ENCODE results near the gene VTCN1. TPM values are rescaled to one million over a fixed set of nuclear protein-coding genes. Genes with fewer than 3 reads are reported as not detected.

The VTCN1 gene
- total RNA-seq, 1 experiment from 2014 or later: not detected

DNA sequence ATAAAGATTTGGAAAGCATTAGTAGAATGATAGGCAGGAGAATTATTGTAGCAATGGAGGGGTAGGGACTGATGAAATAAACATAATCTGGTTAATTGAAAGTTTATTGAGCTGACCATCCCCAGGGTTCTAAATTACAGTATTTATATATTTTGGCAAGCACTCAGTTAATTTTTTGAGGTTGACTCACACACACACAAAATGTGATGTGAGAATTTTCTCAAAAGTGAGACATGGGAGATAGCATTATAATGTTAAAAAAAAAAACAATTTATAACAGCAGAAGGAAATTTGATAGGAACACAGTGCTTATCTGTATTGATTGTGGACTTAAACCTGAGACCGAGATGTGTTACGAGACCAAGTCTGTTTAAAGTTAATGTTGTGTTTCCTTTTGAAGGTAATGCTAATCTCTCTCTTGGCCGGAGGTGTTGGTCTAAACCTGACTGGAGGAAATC lies 113.7 kb downstream of the VTCN1 start:
- DNase-seq (ENCODE audit: low spot score): peak; percentile 31

DNA sequence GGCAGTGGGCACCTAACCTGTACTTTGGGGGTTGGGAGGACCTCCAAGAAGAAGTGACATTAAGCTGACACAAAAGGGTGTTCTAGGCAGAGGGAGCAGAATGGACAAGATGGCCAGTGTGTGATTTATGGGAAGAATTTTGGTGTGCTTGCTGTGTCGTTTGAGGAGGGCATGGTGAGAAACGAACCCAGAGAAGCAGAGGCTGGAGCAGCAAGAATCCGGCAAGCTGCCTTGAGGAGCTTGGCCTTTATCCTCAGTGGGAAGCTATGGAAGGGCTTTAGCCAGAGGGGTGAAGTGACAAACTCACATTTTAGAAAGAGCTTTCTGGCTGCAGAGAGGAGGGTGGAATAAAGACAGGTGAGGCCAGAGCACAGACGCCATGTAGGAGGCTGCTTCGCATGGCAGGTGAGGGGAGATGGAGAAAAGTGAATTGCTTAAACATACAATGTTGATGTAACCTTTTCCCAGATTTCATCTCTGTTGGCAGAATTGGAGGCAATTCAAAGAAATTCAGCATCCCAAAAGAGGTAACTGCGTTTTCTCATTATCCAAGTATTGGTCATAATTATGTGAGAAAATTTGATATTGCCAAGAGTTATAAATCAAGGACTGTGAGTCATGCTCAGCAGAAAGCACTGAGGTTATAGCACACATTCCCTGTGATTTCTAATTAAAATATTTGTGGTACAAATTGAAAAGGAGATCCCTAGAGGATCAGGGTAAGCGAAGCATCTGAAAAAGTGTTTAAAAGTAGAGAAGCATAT lies 115.7 kb downstream of the VTCN1 start:
- peak; percentile 90 for DNase-seq (ENCODE audit: low spot score)

DNA sequence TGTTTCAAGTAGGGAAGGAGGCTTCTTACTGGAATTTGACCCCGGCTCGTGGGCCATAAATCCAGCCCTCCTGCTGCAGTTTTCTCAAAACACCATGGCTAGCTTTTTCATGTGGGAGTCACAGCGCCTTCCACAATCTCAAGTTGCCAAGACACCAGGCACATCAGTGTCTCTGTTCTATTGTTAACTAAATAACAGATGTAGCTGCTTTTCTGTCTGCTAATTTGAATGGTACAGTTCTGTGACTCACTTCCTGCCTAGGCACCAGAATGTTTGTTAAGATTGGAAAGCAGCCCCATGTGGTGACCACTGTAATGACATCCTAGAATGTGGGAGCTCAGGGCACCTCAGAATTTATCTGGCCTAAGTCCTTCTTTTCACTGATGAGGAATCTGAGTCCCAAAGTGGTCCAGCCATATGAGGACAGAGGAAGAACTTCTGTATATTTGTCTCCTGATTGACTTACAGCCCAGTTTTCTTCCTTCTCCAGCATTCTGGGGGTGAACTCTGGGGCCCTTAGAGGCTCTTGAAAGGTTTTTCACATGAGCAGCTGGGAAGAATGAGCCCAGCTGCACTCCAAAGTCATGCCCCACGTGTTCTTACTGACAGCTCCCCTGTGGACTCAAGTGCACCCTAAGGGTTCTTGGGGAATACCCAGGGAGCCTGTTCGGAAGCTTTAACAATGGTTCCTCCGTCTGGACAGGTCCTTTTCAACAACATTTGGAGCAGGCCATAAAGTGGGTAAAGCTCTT lies 116.7 kb downstream of the VTCN1 start:
- peak; percentile 94 for DNase-seq (ENCODE audit: low spot score)

Other genes starting within 250 kb of the VTCN1 start
- gene CD101, start 209.2 kb downstream of the VTCN1 start, total RNA-seq (2014; rRNA removed; shearing (Covaris generic)): not detected in 2 replicates
- 23.2 and 32.2 TPM in 2 replicates for gene TTF2, start 150.6 kb downstream of the VTCN1 start, total RNA-seq (2014; rRNA removed; shearing (Covaris generic))
- gene TRIM45, start 89.2 kb downstream of the VTCN1 start, total RNA-seq (2014; rRNA removed; shearing (Covaris generic)): 2.6 and 6.0 TPM in 2 replicates
- gene MAN1A2, start 156.5 kb upstream of the VTCN1 start, total RNA-seq (2014; rRNA removed; shearing (Covaris generic)): 23.9 and 36.4 TPM in 2 replicates